Activated CD4-positive, alpha-beta T cell treated with anti-CD3 and anti-CD28 coated beads for 48 hours (primary cell): ENCODE results near the gene MAP6.

Experiments used
- DNase-seq: peaks from one replicate; pipeline ENCODE4 v3.0.0-alpha.2; 2020

MAP6 gene

GRCh38 chr11:75627906-75628668 lies 40.8 kb downstream of the MAP6 start:
- no peak for DNase-seq

GRCh38 chr11:75626889-75627529 lies 41.8 kb downstream of the MAP6 start:
- DNase-seq: no peak

DNA sequence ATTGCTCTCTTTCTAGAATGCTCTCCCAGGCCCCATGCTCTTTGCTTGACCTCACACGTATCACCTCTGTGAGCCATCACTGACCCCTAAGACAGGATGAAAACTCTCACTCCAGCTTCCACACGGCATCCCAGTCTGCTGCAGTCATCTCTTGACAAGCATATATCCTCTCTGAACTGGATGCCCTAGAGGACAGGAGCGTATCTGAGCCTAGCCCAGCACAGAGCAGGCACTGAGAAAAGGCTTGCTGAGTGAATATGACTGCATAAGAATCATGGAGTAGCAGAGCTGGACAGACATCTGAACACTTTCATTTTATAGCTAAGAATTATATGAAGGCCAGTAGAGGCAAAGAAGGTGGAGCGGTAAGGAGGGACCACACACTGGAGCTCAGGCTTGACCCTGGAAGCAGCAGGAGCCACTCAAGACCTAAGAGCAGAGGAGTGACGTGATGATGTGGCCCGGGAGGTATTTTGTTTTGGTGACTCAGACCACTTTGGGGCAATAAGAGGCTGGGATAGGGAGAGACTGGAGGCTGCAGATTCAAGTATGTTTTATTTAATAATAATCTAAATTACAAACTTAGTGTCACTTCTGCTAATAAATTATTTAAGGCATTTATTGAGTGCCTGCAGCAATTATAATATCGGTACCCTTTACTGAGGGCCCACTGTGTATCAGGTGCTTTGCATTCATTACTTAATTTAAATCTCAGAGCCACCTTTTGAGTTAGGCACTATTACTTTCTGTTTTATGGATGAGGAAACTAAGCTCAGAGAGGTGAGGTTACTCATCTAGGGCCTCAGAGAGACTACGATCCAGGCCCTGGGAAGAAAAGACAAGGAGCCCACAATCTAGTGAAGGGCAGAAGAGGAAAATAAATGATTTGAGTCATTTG lies 42.6 kb downstream of the MAP6 start:
- no peak for DNase-seq

GRCh38 chr11:75625021-75625420 lies 43.8 kb downstream of the MAP6 start:
- no peak for DNase-seq

DNA sequence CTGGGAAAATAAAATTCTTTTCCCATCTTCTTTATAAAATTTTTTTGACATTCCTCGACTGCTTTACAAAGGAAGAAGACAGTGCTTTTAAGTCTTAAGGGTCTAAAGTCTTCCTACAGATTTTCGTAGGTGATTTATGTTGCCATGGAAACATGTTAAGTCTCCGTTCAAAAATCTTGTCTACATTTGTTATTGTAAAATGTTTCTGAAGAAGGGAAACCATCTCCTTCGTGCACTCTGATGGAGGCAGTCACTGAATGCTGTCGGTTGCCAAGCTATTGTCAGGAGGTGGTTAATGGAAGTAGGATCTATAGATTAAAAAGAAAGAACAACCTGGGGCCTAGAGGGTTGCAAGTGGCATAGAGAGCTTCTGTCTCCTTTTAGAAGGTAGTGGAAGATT lies 52.6 kb downstream of the MAP6 start:
- no peak for DNase-seq

- DNase-seq: no peak
Measured at GRCh38 chr11:75615751-75616150, 53.1 kb downstream of the MAP6 start.

DNA sequence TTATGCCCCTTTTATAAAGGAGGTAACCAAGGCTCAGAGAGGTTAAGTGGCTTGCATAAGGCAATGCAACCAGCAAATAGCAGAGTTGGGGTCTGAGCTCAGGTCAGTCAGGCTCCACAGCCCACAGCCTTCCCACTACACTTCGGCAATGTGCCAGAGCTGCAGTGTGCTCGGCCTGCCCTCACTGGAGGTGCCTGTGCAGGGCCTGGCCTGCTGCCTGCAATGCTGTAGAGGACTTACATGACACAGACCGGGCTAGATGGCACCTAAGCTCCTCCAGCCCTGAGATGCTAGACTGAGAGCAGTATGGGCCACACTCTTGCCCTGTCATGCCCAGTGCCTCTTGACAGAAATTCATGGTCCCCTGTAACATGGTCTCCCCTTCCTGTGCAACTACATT lies 57.0 kb downstream of the MAP6 start:
- no peak for DNase-seq

GRCh38 chr11:75606099-75606498 lies 62.7 kb downstream of the MAP6 start:
- no peak for DNase-seq

DNA sequence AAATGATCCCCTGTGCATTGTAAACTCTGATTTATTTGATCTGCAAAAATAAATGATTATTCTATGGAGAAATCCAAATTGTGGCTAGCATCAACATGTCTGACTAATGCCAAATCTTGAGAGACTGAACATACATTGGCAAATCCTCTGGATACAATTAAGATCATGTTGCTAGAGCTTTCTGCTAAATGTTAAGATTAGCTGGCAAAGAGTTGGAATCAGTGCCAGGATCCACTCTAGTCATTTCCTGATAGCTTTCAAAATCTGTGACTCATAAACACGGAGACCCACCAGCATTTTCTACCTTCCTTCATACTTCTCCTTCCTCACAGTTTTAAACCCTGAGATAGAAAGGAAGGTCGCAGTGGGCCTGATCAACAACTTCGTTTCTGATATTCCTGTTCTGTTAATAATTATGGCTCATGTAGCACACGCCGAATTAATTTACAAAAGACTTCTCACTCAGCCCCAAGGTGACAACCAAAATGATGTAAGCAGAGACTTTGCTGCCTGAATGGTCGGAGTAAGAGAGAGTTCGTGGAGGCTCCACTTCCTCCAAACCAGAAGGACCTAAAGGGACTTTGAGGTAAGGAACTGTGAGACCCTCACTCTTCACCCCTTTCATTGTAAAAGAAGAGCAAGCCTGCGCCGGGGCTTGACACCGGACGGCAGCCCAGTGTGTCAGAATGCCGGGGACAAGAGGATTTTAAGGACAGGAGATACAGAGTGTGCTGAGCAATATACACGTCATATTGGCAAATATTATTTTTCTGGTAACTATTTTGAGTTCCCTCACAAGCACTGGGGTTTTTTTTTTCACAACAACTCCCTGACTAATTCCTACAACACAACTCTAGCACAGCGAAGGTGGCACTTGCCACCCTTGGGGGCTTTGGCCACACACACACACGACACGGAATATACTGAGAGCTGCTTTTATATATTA lies 64.8 kb downstream of the MAP6 start:
- DNase-seq: no peak

GRCh38 chr11:75602951-75603350 lies 65.9 kb downstream of the MAP6 start:
- no peak for DNase-seq

GRCh38 chr11:75601494-75601893 lies 67.3 kb downstream of the MAP6 start:
- no peak for DNase-seq

DNA sequence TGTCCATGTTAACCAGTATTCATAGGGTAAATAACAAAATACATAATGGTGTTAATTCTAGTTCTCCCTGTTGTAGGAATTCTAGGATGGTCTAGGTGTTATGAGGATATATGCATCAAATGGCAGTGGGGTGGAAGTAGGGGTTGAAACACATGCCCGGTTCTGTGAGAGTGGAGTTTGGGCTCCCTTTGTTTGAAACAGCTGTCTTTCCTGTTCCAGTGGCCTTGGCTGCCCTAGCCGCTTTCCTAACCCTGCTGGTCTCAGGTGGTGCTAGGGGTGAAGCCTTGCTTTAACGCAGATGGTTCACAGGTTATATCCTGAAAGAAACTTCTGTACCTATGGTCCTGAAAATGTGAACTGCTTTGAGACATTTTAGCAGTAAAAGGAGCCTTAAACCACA lies 68.5 kb downstream of the MAP6 start:
- DNase-seq: no peak

DNA sequence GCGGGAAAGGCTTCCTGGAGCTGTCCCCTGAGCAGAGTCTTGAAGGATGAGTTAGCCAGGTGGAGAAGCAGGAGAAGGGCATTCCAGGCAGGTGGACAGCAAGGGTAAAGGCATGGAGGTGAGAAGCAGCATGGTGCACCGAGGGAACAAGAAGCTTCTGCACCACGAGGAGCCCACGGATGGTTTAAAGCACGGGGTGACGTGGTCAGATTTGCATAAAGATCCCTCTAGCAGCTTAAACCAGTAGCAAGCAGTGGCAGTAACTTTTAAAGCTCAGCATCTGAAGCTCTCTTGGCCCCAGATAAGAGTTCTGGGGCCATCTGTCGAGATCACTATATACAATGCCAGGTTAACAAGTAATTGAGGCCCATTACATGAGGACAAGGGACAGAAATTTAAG lies 69.9 kb downstream of the MAP6 start:
- no peak for DNase-seq

DNA sequence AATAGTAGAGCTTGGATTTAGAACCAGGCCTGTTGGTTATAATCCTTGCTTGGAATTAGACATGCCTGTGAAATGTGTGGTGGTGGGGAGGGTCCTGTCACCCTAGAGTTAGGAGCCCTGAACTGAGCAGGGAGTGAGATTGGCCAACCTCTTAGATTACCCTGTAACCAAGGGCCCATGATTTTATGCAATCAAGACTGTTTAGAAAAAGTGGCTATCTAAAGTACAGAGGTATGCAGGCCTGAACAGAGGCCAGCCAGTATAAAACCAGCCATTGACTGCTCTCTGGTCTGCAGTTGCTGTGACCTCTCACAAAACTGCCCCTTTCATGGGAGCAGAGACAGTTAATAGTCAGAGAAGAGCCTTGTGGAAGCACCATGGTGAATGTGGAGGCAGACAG lies 70.6 kb downstream of the MAP6 start:
- DNase-seq: no peak

- peak; percentile 15 for DNase-seq
Measured at GRCh38 chr11:75597636-75598035, 71.2 kb downstream of the MAP6 start.

- no peak for DNase-seq
Measured at GRCh38 chr11:75596914-75597313, 71.9 kb downstream of the MAP6 start.

DNA sequence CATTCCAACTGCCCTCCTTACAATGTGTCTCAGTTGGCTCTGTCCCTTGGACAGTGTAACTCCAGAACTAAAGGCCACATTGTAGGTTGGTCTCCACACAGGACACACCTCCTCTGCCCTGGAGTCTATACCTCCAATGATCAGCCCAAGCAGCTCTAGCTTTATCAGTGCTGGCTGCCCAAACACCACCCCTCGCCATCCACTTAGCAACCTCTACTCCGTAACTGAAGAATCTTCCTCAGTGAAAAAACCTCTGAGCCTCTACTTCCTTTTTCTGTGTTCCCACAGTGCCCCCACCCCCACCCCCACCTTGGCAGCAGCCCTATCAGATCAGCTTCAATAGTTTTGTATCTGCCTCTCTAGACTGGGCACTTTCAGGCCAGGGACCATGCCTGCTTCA lies 73.4 kb downstream of the MAP6 start:
- DNase-seq: no peak

DNA sequence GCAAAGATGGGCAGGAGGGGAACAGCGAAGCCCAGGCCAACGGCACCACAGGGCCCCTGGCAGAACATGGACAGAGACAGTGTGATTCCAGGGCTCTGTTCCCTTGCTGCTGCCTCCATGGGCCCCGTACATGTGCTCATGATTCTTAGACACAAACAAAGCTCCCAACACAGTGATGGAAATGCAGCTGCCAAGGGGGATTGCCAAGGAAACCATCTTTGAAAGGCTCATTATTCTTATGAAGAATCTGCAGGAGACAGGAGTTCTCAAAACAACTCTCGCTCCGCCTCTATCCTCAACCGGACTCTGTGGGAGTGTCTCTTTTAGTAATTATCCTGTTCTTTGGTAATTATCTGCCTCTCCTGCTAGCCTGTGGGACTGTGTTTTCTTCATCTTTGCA lies 74.6 kb downstream of the MAP6 start:
- no peak for DNase-seq

GRCh38 chr11:75593286-75593915 lies 75.4 kb downstream of the MAP6 start:
- DNase-seq: no peak

- DNase-seq: no peak
Measured at GRCh38 chr11:75592715-75593114, 76.1 kb downstream of the MAP6 start.

- no peak for DNase-seq
Measured at GRCh38 chr11:75591966-75592365, 76.9 kb downstream of the MAP6 start.

- DNase-seq: no peak
Measured at GRCh38 chr11:75591371-75591770, 77.5 kb downstream of the MAP6 start.
